HG03378 (cell line): ENCODE measurements around the gene AKAP12.
"Not testable (repeated sequence)": the region's sequence is repeated elsewhere in the genome, so short reads cannot be mapped to it uniquely, and the experiment has no call there.

Source experiments
- ATAC-seq: cut with Tn5 transposase; IDR thresholded peaks from one replicate; pipeline ENCODE4 v1.9.1; 2021; ENCODE audit warnings: mild to moderate bottlenecking, moderate library complexity; ENCODE audit not compliant: unreplicated experiment

Gene AKAP12

GRCh38 chr6:151375833-151376232, 136.1 kb downstream of the AKAP12 start:
- no peak for ATAC-seq

- no peak for ATAC-seq
These were observed 136.7 kb downstream of the AKAP12 start for GRCh38 chr6:151376440-151376839.

GRCh38 chr6:151377095-151377494, 137.3 kb downstream of the AKAP12 start:
- ATAC-seq, result no peak

GRCh38 chr6:151379933-151380847, 140.4 kb downstream of the AKAP12 start:
- ATAC-seq, result peak; percentile 31

GRCh38 chr6:151380848-151381205, 141.1 kb downstream of the AKAP12 start:
- no peak for ATAC-seq

GRCh38 chr6:151381722-151382121, 142.0 kb downstream of the AKAP12 start:
- no peak for ATAC-seq

- not testable (repeated sequence) for ATAC-seq
These were observed 142.9 kb downstream of the AKAP12 start for GRCh38 chr6:151382631-151383030.

- ATAC-seq, result no peak
These were observed 144.4 kb downstream of the AKAP12 start for GRCh38 chr6:151384151-151384550.

- no peak for ATAC-seq
These were observed 145.4 kb downstream of the AKAP12 start for GRCh38 chr6:151385177-151385576.

- ATAC-seq, result no peak
These were observed 147.6 kb downstream of the AKAP12 start for GRCh38 chr6:151387175-151387970.

- ATAC-seq, result no peak
These were observed 148.5 kb downstream of the AKAP12 start for GRCh38 chr6:151388236-151388635.

- ATAC-seq, result no peak
These were observed 149.3 kb downstream of the AKAP12 start for GRCh38 chr6:151388997-151389617.

- ATAC-seq, result peak; percentile 47
These were observed 150.0 kb downstream of the AKAP12 start for GRCh38 chr6:151389618-151390275.

- peak; percentile 76 for ATAC-seq
These were observed 150.6 kb downstream of the AKAP12 start for GRCh38 chr6:151390276-151390850.

GRCh38 chr6:151390851-151391470, 151.2 kb downstream of the AKAP12 start:
- ATAC-seq, result no peak

- ATAC-seq, result peak; percentile 29
These were observed 152.0 kb downstream of the AKAP12 start, which contains the start of gene ZBTB2 for GRCh38 chr6:151391471-151392413. TSS of gene ZBTB2 (minus strand) at chr6:151391559. CDS start at chr6:151373637, 17,922 bp downstream.

- ATAC-seq, result no peak
These were observed 152.7 kb downstream of the AKAP12 start for GRCh38 chr6:151392427-151392826.

- ATAC-seq, result no peak
These were observed 153.6 kb downstream of the AKAP12 start for GRCh38 chr6:151393410-151393809.

GRCh38 chr6:151399679-151400078, 159.9 kb downstream of the AKAP12 start:
- no peak for ATAC-seq
